ENCODE measurements around the gene GABRB1.

GRCh38 chr4:47071901-47072341 is 40.6 kb downstream of the GABRB1 start:
- TF ChIP-seq GATA2 (IDR thresholded peaks at IDR 0.05; ENCODE audit: low read depth, low read length), result no peak
- TF ChIP-seq GATA3 (IDR thresholded peaks at IDR 0.05; ENCODE audit: low read depth, low read length), result no peak
